Sigmoid colon (tissue), 4 donors: Measurements from ENCODE around the gene LRP1B.

Experiments used
- EP300 ChIP-seq, 4 donors: sonication (generic); formaldehyde crosslinking; IDR thresholded peaks; one replicate each; pipeline ENCODE4 v1.6.1; 2017; ENCODE audit warnings: antibody characterized with exemption in 4 of 4
- POLR2A ChIP-seq, 2 donors: fragments of 450-650 bp; IDR thresholded peaks; one replicate each; pipeline ENCODE4 v1.6.1; 2016; ENCODE audit warnings: antibody characterized with exemption in 2 of 2, mild to moderate bottlenecking in 2 of 2, moderate library complexity in 2 of 2
- POLR2AphosphoS5 ChIP-seq, 4 donors: sonication (generic); formaldehyde crosslinking; IDR thresholded peaks; one replicate each; pipeline ENCODE4 v1.6.1; 2017; ENCODE audit warnings: antibody characterized with exemption in 4 of 4
- TF ChIP-seq, protein P1 (sequence below), 4 experiments: fragments of 450-650 bp in 3 of 4; fragments of 200-600 bp in 1 of 4; IDR thresholded peaks; one replicate each; pipeline ENCODE4 v1.5.1; 2016 to 2019; ENCODE audit warnings: antibody characterized with exemption in 4 of 4, mild to moderate bottlenecking in 3 of 4, moderate library complexity in 2 of 4

DNA sequence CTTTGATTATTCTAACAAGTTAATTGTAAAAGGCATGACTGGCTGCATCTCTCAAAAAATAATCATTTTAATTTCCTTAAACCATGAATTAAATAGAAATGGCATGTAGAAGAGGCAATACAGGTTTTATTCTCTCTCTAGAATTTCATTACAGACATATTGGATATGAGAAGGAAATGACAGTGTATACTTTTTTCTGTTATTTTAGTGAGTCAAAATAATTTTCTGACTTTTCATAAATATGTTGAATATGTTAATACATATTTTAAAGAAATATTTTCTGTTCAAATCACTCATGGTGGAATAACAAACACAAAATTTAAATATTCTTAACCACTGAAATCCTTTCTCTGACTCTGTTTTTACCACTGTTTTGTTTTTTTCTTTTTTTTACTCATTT lies 510.4 kb downstream of the LRP1B start:
- TF ChIP-seq, protein P1, sequence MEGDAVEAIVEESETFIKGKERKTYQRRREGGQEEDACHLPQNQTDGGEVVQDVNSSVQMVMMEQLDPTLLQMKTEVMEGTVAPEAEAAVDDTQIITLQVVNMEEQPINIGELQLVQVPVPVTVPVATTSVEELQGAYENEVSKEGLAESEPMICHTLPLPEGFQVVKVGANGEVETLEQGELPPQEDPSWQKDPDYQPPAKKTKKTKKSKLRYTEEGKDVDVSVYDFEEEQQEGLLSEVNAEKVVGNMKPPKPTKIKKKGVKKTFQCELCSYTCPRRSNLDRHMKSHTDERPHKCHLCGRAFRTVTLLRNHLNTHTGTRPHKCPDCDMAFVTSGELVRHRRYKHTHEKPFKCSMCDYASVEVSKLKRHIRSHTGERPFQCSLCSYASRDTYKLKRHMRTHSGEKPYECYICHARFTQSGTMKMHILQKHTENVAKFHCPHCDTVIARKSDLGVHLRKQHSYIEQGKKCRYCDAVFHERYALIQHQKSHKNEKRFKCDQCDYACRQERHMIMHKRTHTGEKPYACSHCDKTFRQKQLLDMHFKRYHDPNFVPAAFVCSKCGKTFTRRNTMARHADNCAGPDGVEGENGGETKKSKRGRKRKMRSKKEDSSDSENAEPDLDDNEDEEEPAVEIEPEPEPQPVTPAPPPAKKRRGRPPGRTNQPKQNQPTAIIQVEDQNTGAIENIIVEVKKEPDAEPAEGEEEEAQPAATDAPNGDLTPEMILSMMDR (IDR thresholded peaks at IDR 0.05), result no peak
- no peak for TF ChIP-seq POLR2A (IDR thresholded peaks at IDR 0.05)
- no peak for TF ChIP-seq POLR2AphosphoS5 (IDR thresholded peaks at IDR 0.05)
- no peak for TF ChIP-seq EP300 (IDR thresholded peaks at IDR 0.05)
